DOHH2 (cell line): ENCODE measurements around the gene NDE1.

ENCODE experiments used
- EZH2phosphoT487 ChIP-seq: fragments of 200-600 bp; sonication (generic); IDR thresholded peaks from 2 replicates; pipeline ENCODE4 v1.6.1; 2017; ENCODE audit warnings: borderline replicate concordance, mild to moderate bottlenecking, antibody characterized with exemption, low read length, moderate library complexity, mixed read lengths
- TF ChIP-seq, protein P1 (sequence below): fragments of 200-600 bp; sonication (generic); IDR thresholded peaks from one replicate; pipeline ENCODE4 v1.5.1; 2014; ENCODE audit warnings: antibody characterized with exemption, mild to moderate bottlenecking, low read depth, low read length; ENCODE audit not compliant: poor library complexity, severe bottlenecking

DNA sequence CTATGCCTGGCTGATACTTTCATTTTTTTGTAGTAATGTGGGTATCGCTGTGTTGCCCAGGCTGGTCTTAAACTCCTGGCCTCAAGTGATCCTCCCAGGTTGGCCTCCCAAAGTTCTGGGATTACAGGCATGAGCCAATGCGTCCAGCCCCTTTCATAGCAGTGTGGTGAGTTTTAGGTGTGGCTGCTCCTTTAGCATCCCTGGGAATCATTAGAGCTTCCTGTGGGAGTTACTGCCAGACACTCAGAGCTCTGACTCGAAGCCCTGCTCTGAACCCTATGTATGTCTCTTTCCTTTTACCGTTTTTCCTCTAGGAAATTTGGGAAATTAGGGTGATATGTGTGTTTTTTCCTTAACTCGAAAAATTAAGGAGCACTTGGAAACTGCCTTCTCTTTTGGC lies 44.5 kb downstream of the NDE1 start:
- TF ChIP-seq, protein P1, sequence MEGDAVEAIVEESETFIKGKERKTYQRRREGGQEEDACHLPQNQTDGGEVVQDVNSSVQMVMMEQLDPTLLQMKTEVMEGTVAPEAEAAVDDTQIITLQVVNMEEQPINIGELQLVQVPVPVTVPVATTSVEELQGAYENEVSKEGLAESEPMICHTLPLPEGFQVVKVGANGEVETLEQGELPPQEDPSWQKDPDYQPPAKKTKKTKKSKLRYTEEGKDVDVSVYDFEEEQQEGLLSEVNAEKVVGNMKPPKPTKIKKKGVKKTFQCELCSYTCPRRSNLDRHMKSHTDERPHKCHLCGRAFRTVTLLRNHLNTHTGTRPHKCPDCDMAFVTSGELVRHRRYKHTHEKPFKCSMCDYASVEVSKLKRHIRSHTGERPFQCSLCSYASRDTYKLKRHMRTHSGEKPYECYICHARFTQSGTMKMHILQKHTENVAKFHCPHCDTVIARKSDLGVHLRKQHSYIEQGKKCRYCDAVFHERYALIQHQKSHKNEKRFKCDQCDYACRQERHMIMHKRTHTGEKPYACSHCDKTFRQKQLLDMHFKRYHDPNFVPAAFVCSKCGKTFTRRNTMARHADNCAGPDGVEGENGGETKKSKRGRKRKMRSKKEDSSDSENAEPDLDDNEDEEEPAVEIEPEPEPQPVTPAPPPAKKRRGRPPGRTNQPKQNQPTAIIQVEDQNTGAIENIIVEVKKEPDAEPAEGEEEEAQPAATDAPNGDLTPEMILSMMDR, result no peak
- no peak for TF ChIP-seq EZH2phosphoT487
